ENCODE measurements around the gene B3GNT9. TPM values are rescaled to one million over a fixed set of nuclear protein-coding genes. Genes with fewer than 3 reads are reported as not detected.

Gene B3GNT9
- total RNA-seq, 1 donor from 2014 or later = 9.3 TPM

DNA sequence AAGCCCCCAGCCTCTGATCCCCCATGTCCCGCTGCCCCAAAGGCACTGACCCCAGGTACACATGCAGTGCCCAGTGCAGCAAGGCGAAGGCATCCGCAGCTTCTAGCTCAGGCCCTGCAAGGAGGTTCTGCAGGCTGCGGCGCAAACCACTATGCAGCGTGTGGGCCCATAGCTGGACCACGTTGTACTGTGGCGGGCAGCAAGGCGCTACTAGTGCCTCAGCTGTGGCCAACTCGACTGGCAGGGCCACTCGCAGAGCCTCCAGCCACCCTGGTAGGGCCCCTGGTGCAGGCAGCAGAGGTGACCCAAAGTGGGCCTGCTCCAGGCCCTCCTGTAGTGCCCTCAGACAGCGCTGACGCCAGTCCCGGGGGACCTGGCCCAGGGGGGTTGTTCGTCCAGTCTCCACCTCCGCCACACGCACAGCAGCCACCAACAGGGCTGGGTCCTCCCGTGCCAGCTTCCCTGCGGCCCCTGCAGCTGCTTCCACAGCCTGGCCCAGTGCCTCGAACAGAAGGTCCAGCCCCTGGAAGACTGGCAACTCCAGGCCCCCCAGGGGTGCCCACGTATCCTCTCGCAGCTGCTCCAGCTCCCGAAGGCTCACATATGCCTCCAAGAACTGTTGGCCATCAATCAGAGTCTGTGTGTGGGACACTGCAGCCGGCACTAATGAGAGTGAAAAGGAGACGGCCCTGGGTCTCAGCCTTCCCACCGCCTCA, 36.5 kb upstream of the B3GNT9 start:
- intact Hi-C loops (cut with DNase I) = no loop called here
- DNase-seq (ENCODE audit: missing footprints) (no peak), ATAC-seq (no peak)

DNA sequence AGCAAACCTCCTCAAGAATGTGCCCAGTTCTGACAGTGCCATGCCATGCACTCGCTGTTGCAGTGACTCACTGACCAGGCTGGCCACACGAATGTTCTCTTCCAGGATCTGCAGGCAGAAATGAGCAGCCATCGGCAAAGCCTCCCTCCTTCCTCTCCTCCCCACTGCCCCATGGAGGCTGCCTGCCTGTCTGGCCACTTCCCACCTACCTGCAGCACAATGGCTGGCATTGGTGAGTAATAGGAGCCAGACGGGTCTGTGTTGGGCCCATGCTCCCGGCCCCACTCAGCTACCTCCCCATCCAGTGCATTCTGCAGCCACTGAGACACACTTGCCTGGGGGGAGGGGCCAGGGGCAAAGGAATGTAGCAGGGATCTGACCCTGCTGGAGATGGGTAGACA, 35.8 kb upstream of the B3GNT9 start:
- intact Hi-C loops (cut with DNase I) = no loop called here
- no peak for ATAC-seq
- peak; percentile 56 for DNase-seq (ENCODE audit: missing footprints)

DNA sequence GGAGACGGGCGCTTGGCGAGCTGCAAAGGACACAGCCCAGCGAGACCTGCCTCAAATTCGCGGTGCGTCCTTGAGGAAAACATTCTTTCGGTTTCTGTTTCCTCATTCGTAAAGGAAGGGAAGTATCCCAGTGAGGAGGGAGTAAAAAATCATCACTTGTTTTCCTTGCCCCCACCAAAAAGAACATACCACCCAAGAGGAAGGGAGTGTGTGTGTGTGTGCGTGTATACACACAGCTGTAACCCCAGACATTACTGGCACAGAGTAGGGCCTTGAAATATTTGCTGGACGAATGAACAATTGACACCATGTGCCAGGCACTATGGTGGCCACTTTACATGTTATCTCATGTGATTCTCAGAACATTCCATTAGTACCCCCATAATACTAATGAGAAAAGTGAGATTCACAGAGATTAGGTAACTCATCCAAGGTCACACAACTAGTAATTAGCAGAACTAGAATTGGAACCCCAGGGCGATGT, 34.9 kb upstream of the B3GNT9 start:
- intact Hi-C loops (cut with DNase I) = loop anchor here (1.0 to 2.0 kb wide), 2 partner anchors 25 to 208 kb away; no protein-coding TSS in a partner anchor

DNA sequence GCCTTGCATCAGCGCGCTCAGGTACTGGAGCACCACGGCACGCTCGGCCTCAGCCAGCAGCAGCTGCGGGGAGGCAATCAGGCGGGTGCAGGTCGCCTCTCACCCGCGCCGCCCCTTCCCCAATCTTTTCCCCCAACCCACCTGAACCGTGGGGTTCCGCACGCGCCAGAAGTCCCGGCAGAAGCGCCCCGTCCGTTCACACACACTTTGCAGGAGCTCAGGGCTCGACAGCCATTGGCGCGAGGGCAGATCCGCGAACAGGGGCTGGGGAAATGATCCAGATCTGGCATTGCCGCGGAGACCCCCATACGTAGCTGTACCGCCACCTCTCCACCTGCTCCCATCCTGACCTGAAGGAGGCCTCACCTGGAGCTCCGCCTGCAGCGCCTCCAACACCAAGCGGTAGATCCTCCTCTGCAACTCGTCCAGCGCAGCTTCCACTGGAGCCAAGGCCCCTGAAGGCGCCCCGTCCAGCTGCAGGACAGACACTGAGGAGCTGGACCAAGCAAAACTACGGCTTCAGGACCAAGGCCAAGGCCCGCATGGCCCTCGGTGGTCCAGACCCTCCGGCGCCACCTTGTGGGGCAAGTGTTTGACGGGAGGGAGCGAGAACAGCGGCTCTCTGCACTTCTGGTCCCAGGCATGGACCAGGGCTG, 34.3 kb upstream of the B3GNT9 start:
- peak; percentile 59 for ATAC-seq

More for the DNA sequence above, 34.9 kb upstream of the B3GNT9 start:
- DNase-seq (ENCODE audit: missing footprints) = no peak
- no peak for ATAC-seq

DNA sequence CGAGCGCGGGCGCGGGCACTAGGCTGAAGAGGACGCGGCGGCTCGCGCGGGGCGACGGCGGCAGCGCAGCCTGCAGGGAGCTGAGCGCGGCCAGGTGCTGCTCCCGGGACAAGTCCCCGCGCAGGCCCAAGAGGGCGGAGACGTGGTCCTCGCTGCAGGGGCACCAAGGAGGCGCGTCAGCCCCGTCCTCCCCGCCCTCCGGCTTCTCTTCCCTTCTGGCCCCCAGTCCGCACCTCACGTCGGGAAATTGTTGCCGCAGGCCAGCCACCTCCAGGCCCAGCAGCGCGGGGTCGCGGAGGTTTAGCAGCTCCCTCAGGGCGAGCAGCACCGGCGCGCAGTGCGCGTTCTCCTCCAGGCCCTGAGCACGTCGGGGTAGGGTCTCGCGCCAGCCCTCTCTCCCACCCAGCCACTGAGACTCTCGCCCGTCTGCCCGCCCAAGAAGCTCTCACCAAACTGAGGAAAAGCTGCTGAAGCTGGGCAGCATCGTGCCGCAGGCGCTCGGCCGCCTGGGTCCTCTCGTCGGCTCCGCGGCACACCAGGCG, 33.7 kb upstream of the B3GNT9 start:
- intact Hi-C loops (cut with DNase I) = loop anchor here (2.0 kb wide), 1 partner anchor 24 kb away; no protein-coding TSS in a partner anchor
- no peak for DNase-seq (ENCODE audit: missing footprints)
- ATAC-seq = peak; percentile 2

More for the DNA sequence above, 34.3 kb upstream of the B3GNT9 start:
- peak; percentile 96 for DNase-seq (ENCODE audit: missing footprints)
- intact Hi-C loops (cut with DNase I) = loop anchor here (1.0 to 2.0 kb wide), 2 partner anchors 24 to 208 kb away; no protein-coding TSS in a partner anchor

DNA sequence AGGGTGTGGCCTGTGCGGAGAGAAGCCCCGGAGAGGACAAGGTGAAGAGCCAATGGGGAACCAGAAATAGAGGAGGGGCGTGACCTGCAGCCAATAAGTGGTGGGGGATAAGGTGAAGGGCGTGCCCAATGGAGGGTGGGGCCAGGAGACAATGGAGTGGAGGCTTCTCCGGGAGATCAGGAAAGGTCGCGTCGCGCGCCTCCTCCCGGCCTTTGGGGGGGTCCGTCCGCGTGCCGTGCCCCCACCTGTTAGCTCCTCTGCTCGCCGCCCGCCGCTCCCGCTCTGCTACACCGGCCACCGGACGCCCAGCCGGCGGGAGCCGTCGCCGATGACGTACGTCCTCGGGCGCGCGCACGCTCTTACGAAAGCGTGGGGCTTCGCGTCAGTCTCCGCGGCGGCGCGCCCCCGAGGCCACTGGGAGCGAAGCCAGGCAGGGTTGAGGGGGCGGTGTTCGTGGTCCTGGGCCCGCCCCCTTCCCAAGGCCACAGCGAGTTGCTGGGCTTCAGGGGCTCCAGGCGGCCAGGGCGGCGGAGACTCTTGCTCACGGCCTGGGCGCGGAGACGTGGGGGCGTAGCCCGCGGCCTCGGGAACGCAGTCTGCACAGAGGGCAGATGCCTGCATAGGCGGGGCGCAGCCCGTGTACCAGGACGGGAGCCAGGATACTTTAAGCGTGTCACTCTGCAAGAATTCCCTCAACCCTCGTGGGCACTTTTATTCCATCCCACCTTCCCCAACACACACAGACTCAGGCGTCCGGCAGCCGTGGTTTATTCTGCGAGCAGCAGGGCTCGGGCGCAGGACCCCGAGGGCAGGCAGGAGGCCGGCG, 33.0 kb upstream of the B3GNT9 start, which contains the start of gene MATCAP1:
Gene MATCAP1, minus strand, starts transcription at position 337 of the 826 bp plus-strand sequence. CDS start 3,353 bp downstream, outside the sequence.
- intact Hi-C loops (cut with DNase I) = loop anchor here (2.0 kb wide), 1 partner anchor 23 kb away; no protein-coding TSS in a partner anchor
- peak; percentile 96 for ATAC-seq
- peak; percentile 97 for DNase-seq (ENCODE audit: missing footprints)

DNA sequence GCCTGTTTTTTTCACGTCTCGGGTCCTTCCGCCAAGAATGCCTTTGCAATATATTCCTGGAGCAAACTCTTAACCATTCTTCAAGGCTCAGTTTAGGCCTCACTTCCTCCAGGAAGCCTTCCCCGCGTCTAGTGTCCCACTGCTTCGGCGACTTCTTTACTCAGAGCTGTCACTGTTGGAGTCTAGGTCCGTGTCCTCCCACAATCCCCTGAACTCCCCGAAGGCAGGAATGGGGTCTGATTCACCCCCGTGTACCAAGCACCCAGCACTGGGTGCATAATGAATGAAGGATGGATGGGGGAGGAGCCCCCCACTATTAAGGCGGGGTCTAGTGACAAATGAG, 32.5 kb upstream of the B3GNT9 start:
- intact Hi-C loops (cut with DNase I) = no loop called here
- DNase-seq (ENCODE audit: missing footprints) (no peak), ATAC-seq (no peak)

DNA sequence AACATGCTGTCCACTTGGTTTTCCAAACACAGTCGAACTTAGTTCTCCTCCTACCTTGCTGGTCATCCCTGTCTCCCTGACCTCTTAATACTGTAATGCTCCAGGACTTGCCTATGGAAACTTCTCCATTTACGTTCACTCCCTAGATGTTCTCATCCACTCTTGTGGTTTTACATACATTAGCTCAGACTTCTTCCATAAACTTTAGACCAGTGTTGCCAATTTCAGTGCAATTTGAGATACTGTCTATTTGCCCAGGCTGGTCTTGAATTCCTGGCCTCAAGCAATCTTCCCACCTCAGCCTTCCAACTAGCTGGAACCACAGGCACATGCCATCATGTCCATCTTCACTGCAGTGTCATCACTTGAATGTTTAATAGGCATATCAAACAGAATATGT, 31.5 kb upstream of the B3GNT9 start:
- intact Hi-C loops (cut with DNase I) = no loop called here
- ATAC-seq (no peak), DNase-seq (ENCODE audit: missing footprints) (no peak)

DNA sequence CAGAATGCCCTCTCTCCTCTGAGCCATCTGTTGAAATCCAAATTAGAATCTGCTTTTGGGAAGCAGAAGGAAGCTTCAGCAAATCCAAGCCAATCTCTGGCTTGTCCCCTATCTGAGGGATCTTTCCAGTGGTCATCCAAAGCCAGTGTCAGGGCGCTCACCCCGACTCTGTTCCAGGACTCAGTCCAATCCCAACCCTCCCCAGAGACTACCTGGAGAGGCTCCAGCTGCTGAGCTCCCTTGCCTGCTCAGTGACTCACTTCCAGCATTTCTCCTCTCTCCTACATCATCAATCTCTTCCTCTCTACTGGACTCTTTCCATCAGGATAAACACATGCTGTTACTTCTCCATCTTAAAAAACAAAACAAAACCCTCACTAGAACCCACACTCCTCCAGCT, 30.5 kb upstream of the B3GNT9 start:
- peak; percentile 50 for DNase-seq (ENCODE audit: missing footprints)
- intact Hi-C loops (cut with DNase I) = no loop called here
- no peak for ATAC-seq

DNA sequence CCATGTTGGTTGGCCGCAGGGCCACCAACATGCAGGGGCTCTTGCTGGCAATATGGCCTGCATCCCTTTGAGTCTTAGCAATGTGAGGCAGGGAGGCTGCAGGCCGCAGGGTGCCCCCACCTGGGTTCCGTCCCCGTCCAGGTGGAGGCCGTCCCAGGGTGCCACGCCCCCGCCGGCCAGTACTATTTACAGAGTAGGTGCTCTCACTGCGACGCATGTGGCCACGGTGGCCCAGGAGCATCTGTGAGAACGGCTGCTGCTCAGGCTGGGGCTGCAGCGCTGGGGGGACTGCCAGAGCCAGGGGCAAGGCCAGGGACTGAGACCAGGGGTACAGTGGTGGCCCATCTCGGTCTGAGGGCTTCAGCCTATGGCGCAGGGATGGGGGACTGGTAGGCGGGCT, 29.4 kb upstream of the B3GNT9 start:
- no peak for DNase-seq (ENCODE audit: missing footprints)
- intact Hi-C loops (cut with DNase I) = no loop called here
- no peak for ATAC-seq

DNA sequence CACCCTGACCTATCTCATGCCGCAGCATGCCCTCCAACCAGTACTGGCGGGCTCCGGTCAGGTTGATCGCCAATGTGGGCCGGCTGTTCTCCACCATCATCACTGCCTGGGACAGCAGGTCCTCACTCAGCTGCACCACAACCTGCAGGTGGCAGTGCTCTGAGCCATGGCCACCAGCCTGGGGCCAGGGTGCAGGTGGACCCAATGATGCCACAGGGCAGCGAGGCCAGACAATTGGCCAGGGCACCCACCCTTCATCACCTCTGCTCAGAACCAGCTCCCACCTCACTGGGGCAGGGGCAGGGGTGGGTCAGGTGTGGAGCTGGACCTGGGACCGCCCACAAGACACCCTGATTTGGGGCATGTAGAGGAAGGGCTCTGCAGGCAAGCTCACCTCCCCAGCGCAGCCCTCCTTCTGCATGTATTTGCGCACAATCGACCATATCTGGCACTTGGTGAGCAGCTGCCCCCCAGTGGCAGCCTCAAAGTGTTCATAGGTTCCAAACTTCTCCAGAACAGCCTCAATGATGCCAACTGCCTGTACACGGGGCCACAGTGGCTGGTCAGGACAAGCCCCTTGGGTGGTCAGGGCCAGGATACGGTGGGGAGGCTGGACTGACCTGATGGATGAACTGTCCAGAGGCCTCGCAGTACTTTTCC, 28.8 kb upstream of the B3GNT9 start:
- DNase-seq (ENCODE audit: missing footprints) (peak; percentile 65), ATAC-seq (no peak)
- intact Hi-C loops (cut with DNase I) = no loop called here

DNA sequence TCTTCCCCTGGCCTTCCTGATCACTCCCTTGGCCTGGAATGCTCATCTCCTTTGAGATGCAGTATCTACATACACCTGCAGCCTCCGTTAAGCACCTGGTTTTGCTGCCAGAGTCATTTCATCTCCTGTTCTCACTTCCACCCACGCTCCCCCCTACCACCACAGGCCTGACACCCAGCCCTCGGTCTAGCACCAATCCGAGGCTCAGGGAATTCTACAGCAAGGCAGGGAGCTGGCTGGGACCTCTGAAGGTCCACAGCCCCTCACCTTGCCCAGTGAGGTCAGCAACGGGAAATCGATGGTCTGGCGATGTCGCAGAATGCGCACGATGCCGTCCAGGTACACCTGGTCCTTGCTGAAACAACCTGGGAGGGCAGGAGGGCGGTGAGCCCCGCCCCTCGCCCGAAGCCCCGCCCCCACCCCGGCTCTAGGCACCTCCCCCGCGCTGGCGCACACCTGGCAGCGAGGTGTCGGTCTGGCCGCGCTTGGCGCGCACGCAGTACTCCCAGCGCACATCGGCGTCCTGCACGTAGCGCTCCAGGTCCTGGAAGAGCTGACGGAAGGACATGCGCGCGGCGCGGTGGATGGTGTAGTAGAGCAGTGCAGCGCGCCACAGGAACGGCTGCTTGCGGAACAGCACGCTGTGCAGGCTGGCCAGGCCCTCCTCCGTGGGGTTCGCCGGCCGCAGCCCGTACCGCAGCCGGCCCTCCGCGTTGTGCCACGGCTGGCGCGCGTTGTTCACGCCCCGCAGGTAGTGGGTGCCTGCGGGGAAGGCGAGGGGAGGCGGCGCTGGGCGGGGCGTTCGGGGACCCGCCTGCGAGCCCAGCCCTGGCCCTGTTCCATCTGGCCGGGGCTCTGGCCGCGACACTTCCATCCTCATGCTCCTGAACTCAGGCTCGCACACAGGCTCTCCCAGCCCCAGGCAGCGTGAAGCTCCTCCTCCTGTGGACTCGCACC, 27.2 kb upstream of the B3GNT9 start:
- ATAC-seq = peak; percentile 35
- DNase-seq (ENCODE audit: missing footprints) = peak; percentile 81
- intact Hi-C loops (cut with DNase I) = no loop called here

DNA sequence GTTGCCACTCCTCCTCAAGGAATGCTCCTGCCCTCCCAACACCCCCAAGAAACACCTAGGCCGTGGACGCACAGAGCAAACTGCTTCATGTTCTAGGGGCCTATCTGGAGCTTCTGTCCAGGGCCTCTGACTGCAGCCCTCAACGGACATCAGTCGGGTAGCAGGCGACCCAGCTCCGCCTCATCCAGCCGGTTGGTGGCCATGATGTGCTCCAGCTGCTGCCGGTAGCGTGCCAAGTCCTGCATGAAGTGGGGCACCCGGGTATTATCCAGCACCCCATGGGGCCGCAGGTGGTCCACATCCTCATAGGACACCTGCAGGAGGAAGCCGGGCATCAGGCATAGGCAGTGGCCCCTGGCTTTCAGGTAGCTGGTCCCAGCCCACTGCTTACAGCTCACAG, 25.9 kb upstream of the B3GNT9 start:
- no peak for ATAC-seq
- no peak for DNase-seq (ENCODE audit: missing footprints)
- intact Hi-C loops (cut with DNase I) = no loop called here

DNA sequence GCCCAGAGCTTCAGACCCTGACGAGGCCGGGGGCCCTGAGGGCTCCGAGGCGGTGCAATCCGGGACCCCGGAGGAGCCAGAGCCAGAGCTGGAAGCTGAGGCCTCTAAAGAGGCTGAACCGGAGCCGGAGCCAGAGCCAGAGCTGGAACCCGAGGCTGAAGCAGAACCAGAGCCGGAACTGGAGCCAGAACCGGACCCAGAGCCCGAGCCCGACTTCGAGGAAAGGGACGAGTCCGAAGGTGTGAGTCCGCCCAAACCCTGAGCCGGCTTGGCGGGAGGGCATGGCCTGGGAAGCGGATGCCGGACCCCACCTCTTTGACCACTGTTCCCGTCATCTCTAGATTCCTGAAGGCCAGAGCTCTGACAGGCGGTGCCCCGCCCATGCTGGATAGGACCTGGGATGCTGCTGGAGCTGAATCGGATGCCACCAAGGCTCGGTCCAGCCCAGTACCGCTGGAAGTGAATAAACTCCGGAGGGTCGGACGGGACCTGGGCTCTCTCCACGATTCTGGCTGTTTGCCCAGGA, 24.0 kb upstream of the B3GNT9 start:
- intact Hi-C loops (cut with DNase I) = no loop called here
- DNase-seq (ENCODE audit: missing footprints) = no peak

DNA sequence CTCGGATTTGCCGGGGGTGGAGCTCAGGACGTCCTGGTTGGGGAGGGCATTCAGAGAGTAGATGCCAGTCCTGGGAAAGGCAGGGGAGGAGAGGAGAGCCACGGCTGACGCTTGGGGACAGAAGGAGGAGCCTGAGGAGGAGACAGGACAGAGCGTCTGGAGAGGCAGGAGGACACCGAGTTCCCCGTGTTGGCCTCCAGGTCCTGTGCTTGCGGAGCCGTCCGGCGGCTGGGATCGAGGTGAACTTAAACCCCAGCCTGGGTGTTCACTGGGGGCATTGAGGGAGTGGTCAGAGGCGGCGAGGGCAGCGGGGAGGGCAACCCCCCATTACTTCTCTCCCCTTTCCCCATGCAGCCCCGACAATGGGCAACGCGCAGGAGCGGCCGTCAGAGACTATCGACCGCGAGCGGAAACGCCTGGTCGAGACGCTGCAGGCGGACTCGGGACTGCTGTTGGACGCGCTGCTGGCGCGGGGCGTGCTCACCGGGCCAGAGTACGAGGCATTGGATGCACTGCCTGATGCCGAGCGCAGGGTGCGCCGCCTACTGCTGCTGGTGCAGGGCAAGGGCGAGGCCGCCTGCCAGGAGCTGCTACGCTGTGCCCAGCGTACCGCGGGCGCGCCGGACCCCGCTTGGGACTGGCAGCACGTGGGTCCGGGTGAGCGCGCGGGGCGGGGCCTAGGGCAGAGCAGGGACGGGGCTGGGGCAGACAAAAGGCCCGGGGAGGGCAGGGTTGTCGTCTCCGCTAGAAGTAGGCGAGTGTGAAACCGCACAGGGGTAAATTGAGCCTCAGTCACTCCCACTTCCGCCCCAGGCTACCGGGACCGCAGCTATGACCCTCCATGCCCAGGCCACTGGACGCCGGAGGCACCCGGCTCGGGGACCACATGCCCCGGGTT, 23.3 kb upstream of the B3GNT9 start:
- ATAC-seq (peak; percentile 71), DNase-seq (ENCODE audit: missing footprints) (peak; percentile 94)
- intact Hi-C loops (cut with DNase I) = no loop called here

More for the DNA sequence above, 24.0 kb upstream of the B3GNT9 start:
- ATAC-seq = no peak

DNA sequence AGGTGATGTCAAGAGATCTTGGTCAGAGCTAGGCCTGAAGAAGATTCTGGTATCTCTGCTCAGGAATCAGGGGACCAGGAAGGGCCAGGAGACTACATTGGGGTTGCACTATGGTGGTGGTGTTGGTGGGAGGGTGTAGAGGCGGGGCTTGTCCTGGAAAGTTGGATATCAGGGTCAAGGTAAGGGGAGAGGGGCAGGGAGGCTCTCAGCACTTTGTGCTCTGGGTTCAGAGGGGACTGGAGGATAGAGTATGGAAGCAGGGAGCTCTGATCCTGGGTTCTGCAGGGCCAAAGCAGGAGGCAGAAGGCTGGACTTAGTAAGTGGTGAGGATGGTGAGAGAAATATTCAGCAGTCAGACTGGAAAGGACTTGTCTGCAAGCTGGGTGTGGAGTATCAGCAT, 22.5 kb upstream of the B3GNT9 start:
- ATAC-seq = no peak

More for the DNA sequence above, 22.5 kb upstream of the B3GNT9 start:
- DNase-seq (ENCODE audit: missing footprints) = no peak
- intact Hi-C loops (cut with DNase I) = no loop called here

Data from Right ventricle myocardium inferior (tissue), 1 donor.